H1 (cell line): ENCODE results near the gene NHLH2. TPM values are rescaled to one million over a fixed set of nuclear protein-coding genes. Genes with fewer than 3 reads are reported as not detected.

Experiments
- BCL11A ChIP-seq, 2 experiments: IDR thresholded peaks; one replicate each; pipeline ENCODE4 v1.6.1; 2011; ENCODE audit warnings: low read depth in 2 of 2, low read length in 2 of 2, mild to moderate bottlenecking in 2 of 2
- KDM4A ChIP-seq: IDR thresholded peaks from one replicate; pipeline ENCODE4 v1.7.1; 2012; ENCODE audit warnings: low read depth, mild to moderate bottlenecking, moderate library complexity, low read length, inconsistent platforms; ENCODE audit not compliant: severe bottlenecking
- RAD21 ChIP-seq, 2 experiments: IDR thresholded peaks in 1 of 2; conservative IDR thresholded peaks in 1 of 2; 2 replicates each; pipeline ENCODE4 v1.6.1; 2011; ENCODE audit warnings: low read depth in 2 of 2, low read length in 2 of 2, improper control_type of control experiment in 1 of 2, inconsistent platforms in 1 of 2, mild to moderate bottlenecking in 1 of 2, moderate library complexity in 1 of 2
- polyA plus RNA-seq, 7 experiments: library from polyadenylated mRNA; depleted of rRNA in 3 of 7; stranded (reverse) in 5 of 7; unstranded in 2 of 7; fragments of >200 nt in 5 of 7; fragments of 200-250 nt in 2 of 7; gene quantifications; 1 replicate in 5 of 7; 2 replicates in 1 of 7; 4 replicates in 1 of 7; pipeline versions ENCODE4 v1.2.1 to v1.2.3, GENCODE V29; 2011 to 2013; ENCODE audit warnings: missing spikeins in 2 of 7, mixed read lengths in 2 of 7
- total RNA-seq: library from RNA; stranded (reverse); fragmentation: NEBNext Ultra II Directional; extraction: Animal tissue kit (Norgen Biotek cat#: 25700); gene quantifications from 2 replicates; pipeline ENCODE4 v1.2.1, GENCODE V29; 2021

NHLH2 gene
- total and polyA plus RNA-seq, 2 of the 8 experiments (the other 6 are each of a cell fraction or from before 2014, with no cell fraction given), result 0.92 to 1.1 TPM

- no peak for TF ChIP-seq KDM4A
- TF ChIP-seq BCL11A (IDR thresholded peaks at IDR 0.05; ENCODE audit: low read depth in 2 of 2, low read length in 2 of 2), result no peak
- no peak for TF ChIP-seq RAD21 (IDR thresholded peaks at IDR 0.05 in 1 of 2, conservative IDR thresholded peaks at IDR 0.05 in 1 of 2; ENCODE audit: low read depth in 2 of 2, low read length in 2 of 2)
These were observed 26.3 kb upstream of the NHLH2 start (continued) for GRCh38 chr1:115867216-115867615.
